Subcutaneous adipose tissue (tissue), 4 donors: ENCODE data around the gene SYVN1. TPM values are rescaled to one million over a fixed set of nuclear protein-coding genes. Genes with fewer than 3 reads are reported as not detected.

Experiments
- total RNA-seq, 4 donors: library from RNA; depleted of rRNA; stranded (reverse); fragments of >200 nt; gene quantifications; one replicate each; pipeline ENCODE4 v1.1.0, GENCODE V29; 2016
- TF ChIP-seq, protein P1 (sequence below): fragments of 450-650 bp; IDR thresholded peaks from one replicate; pipeline ENCODE4 v1.5.1; 2016; ENCODE audit warnings: low read depth, mild to moderate bottlenecking, control low read depth, antibody characterized with exemption, moderate library complexity

SYVN1 gene
- total RNA-seq, 4 donors from 2014 or later = 29.3 to 61.0 (median 46.0) TPM

DNA sequence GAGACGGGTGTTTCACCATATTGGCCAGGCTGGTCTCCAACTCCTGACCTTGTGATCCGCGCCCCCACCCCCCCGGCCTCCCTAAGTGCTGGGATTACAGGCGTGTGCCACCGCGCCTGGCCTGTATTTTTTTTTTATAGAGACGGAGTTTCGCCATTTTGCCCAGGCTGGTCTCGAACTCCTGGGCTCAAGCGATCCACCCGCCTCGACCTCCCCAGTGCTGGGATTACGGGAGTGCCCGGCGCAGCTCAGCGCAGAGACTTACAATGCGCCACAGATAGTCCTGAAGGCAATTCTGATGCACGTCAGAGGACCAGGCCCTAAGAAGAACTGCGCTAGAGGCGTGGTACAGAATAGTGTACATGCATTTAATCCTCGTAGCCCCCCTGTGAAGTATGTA is 38.9 kb downstream of the SYVN1 start:
- TF ChIP-seq, protein P1, sequence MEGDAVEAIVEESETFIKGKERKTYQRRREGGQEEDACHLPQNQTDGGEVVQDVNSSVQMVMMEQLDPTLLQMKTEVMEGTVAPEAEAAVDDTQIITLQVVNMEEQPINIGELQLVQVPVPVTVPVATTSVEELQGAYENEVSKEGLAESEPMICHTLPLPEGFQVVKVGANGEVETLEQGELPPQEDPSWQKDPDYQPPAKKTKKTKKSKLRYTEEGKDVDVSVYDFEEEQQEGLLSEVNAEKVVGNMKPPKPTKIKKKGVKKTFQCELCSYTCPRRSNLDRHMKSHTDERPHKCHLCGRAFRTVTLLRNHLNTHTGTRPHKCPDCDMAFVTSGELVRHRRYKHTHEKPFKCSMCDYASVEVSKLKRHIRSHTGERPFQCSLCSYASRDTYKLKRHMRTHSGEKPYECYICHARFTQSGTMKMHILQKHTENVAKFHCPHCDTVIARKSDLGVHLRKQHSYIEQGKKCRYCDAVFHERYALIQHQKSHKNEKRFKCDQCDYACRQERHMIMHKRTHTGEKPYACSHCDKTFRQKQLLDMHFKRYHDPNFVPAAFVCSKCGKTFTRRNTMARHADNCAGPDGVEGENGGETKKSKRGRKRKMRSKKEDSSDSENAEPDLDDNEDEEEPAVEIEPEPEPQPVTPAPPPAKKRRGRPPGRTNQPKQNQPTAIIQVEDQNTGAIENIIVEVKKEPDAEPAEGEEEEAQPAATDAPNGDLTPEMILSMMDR = no peak

DNA sequence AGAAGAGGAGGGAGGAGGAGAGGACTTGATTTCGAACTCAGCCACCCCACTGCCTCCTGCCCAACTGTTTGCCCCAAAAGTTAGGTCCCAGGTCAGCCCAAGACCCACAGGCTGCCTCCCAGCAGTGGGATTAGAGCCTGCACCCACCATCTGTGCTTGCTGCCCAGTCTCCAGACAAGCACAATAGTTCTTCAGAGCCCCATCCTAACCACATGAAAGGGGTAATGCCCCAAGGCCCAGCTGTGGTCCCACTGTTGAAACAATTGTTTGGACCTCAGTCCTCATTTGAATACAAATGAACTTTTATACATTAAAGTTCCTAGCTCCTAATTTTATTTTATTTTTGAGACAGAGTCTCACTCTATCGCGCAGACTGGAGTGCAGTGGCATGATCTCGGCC is 43.7 kb downstream of the SYVN1 start:
- TF ChIP-seq, protein P1 = no peak

DNA sequence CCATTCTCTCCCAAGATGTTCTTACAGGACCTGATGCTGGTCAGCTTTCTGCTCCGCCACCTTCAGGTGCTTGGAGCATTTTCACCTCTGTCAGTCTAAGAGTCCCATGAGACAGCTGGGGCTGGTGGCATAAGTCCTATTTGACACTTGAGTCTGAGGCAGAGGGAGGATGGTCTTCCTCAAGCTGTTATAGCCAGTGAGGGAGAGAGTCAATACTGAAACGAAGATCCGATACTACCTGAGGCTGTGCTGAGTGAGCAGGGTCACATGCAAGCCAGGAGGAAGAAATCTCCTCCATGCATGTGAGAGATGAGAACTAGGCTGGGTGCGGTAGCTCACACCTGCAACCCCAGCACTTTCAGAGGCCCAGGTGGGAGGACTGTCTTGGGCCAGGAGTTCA is 44.7 kb downstream of the SYVN1 start:
- TF ChIP-seq, protein P1 = no peak

DNA sequence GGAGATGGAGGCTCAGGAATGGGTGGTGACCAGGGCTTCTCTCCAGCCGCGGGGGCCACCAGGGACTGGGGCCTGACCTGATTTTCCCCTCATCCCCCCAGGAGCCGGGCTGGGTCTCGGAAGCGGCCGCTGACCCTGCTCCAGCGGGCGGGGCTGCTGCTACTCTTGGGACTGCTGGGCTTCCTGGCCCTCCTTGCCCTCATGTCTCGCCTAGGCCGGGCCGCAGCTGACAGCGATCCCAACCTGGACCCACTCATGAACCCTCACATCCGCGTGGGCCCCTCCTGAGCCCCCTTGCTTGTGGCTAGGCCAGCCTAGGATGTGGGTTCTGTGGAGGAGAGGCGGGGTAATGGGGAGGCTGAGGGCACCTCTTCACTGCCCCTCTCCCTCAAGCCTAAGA is 46.5 kb downstream of the SYVN1 start:
- TF ChIP-seq, protein P1 = no peak

DNA sequence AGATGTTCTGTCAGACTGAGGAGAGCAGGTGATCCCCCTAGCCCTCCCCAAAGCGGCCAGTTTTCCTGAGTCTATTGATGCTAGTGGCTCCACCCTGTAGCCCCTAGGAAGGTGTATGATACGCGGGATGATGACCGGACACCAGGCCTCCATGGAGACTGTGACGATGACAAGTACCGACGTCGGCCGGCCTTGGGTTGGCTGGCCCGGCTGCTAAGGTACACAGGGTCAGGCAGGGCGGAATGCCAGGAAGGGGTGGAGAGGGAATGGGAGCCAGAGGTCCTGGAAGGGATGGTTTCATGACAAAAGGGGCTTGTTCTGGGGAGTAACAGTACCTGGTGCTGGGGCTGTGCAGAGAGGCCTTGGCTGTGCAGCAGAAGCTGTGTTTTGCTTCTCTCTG is 47.1 kb downstream of the SYVN1 start:
- TF ChIP-seq, protein P1 = no peak

DNA sequence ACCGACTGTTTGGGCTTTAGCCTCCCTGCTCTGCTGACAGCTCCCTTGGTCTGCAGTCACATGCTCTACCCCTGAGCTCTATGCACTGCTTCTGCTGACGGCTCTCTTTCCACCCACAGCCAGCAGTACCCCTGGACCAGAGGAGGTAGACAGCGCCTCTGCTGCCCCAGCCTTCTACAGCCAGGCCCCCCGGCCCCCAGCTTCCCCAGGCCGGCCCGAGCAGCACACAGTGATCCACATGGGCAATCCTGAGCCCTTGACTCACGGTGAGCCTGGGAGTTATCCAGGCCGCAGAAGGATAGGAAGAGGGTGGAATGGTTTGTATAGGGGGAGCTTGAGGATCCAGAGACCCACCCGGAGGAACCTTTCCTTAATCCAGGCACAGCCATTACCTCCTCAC is 47.5 kb downstream of the SYVN1 start:
- TF ChIP-seq, protein P1 = no peak

DNA sequence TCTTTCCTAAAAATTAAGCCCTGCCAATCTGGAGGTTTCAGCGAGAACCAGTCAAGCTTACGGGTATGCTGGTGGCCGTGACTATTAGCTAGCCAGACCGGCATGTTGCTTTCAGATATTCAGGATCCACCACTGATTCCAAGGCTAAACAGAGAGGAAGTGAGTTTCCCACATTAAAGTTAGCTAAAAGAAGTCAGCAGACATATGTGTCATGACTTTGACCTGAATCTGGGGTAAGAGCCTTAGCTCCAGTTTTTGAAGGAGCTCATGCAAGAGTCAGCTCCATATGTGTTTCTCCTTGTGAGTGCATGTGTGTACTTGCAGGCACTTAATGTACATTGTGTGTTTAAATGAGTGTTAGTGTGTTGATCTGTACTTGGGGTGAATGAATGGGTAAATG is 48.9 kb downstream of the SYVN1 start:
- TF ChIP-seq, protein P1 = no peak
